NCI-H82 treated with DMSO at 0.1 percent for 48 hours (cell line): ENCODE results near the gene USP6NL.
"Not testable (repeated sequence)": the region's sequence is repeated elsewhere in the genome, so short reads cannot be mapped to it uniquely, and the experiment has no call there.

Source experiments
- DNase-seq: peaks from one replicate; lab custom pipeline; 2025; ENCODE audit not compliant: unreplicated experiment; lab: John Stamatoyannopoulos, UW

The USP6NL gene

DNA sequence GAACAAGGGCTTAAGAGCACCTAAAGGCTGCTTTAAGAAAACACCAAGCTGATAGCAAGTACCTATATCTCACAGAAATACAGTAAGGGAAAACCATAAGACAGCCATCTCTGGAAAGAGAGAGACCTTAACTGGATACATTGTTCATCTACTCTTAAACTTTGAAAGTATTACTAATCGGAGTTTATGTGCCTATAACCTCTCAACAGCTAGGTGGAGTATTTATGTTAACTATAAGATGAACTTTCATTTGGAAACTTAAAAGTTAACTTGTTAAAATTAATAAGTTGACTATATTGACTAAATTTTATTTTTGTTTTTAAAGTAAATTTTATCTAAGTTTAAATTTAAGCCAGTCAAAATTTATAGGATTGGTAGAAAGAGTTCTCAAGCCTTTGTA lies 90.6 kb downstream of the USP6NL start:
- DNase-seq = no peak

DNA sequence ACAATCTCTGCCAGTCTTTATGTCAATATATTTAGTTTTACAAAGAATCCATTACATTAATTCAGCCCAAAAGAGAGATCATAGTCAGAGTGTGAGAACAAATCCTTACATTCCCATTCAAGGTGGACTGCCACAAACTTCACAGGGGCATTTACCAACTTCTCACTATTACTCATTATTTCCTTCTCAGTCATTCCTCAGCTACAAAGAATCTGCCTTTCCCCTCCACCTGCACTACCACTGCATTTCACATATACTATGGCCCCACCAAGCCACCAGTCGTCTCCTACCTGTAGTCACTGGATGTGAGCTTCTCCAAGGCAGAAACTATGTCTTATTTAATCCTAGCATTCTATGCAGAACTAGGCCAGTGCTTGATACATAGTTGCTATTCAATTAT lies 94.3 kb downstream of the USP6NL start:
- DNase-seq = no peak

DNA sequence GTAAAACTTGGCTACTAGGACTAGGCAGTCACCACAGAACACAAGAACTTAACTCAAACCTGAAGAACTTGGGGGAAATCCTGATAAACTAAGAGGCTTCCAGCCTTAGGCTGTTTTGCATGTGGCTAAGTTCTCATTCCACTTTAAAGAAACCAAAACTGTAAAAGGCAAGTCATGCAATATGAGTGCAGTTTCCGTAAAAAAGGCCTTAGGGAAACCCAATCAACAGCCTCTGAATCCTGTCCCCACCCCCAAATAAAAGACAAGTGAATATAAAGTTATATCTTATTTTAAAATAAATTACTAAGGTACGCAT lies 95.1 kb downstream of the USP6NL start:
- DNase-seq = no peak

DNA sequence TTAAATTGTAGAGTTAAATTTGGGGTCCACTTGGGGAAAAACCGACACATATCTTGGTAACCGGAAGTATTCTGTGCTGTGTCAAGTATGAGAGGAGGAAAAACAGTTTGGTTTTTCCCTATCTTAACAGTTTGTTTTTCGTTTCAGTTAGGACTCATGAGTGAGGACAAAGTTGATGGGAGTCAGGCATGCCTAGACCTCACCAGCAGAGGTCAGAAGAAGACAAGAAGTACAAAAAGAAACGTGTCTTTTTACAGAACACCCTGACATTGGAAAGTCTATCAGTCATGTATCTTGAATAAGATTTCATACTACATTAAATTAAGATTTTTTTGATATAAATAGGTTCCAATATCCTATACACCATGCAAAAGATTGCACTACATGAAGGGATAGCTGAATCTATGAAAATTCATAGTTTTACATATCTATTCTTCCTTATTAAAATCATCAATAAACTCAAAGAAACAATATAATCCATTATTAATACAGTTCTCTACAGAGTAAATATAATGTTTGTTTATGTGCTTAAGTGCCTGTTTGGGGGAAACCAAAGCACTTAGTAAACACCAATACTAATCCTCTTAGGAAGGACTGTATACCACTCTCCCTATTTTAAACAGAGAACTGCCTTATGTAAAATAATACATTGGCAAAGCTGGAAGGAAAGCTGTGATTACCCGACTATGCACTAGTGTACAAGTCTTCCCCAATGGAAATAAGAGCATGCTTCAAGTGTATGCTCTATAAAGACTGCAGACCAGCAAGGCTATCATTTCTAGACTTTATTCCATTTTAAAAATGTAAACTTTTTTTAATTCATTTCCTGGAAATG lies 95.6 kb downstream of the USP6NL start:
- DNase-seq = no peak

DNA sequence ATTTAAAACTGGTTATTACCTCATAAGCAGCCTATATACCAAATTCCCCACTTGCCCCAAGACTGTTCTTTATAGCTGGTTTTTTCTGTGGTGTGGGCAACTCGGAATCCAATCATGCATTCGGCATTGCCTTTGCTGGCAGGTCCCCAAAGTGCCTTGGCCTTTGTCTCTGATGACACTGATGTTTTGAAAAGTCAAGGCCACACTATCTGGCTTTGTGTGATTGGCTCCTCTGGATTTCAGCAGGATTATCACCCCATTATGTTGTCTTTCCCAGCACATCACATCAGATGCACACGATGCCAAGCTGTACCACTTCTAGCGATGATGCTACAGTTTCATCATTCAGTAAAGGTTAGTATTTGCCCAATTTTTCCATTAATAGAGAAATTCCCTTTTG lies 97.7 kb downstream of the USP6NL start:
- no peak for DNase-seq

DNA sequence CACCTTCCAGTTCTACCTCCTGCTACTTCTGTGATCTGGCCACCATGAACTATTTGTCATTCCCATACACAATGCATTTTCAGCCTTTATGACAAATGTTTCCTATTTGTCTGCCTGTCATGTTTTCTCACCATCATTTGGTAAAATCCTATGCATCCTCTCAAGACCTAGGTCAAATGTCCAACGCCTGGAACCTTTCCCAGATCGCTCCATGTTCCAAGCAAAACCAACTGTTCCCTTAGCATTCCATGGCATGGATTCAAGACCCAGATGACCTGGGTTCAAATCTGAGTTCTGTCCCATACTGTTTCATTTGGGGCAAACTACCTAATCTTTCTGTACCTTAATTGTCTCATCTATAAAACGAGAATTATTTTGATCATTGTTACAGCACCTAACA lies 98.9 kb downstream of the USP6NL start:
- no peak for DNase-seq

DNA sequence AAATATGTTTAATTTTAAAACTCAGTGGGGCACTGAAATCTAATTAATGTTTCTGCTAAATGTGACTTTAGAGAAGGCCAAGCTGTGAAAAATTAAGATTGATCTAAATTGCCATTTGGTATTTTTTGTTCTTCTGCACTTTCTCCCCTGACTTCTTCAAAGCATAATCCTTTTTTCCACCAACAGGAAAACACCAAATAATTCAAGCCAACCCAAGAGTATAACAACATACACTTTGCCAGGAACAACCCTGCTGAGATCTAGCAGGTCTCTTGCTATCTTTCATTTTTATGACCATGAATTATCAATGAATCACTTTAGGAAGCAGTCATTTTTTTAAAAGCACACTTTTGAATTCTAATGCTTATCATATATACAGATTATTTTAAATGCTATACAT lies 100.1 kb downstream of the USP6NL start:
- no peak for DNase-seq

DNA sequence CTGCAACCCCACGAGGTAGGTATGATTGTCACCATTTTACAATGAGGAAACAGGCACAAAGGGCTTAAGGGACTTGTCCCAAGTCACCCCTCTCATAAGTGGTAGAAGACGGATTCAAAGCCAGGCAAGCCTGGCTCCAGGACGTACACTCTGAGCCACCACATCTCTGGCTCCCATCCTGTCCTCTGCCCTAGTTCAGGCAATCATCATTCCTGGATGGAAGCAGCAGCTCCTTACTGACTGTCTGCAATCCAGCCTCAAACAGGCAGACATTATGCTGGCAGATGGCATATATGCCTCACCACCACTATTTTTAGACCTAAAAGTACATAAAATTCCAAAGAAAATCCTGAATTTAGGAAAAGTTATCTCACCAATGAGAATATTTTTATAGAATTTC lies 100.7 kb downstream of the USP6NL start:
- no peak for DNase-seq

DNA sequence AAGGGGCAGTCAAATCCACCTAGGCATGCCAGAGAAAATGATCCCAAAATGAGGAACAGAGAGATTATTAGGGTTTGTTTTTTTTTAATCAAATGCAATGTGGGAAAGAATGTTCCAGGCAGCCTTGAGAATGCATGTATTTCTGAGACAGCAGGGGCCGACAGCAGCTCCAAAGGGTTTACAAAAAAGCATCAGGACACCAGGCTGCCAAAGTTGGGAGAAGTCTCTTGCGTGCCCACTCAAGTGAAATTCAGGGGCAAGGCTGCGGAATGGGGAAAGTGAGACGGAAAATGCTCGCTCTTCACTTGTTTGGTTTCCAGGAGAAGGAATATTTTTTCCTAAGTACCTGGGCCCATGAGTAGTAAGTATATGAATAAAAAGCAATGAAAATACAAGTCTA lies 101.2 kb downstream of the USP6NL start:
- DNase-seq = no peak

DNA sequence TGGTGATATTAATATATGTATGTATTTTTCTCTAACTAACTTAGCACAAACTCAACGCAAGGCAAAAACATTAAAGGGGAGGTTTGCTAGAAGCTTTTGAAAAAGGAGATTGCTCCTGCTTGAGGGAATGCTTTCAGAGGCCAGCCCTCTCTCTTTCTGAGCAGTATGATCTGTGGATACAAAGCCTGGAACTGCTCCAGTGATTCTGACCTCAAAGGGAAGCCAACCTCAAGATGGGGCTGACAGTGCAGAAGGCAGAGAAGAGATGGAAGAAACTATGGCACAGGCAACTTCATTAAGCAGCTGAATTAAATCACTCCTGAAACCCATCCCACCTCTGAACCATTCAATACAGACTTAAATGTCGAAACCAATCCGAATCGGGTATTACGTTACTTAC lies 102.4 kb downstream of the USP6NL start:
- DNase-seq = no peak

DNA sequence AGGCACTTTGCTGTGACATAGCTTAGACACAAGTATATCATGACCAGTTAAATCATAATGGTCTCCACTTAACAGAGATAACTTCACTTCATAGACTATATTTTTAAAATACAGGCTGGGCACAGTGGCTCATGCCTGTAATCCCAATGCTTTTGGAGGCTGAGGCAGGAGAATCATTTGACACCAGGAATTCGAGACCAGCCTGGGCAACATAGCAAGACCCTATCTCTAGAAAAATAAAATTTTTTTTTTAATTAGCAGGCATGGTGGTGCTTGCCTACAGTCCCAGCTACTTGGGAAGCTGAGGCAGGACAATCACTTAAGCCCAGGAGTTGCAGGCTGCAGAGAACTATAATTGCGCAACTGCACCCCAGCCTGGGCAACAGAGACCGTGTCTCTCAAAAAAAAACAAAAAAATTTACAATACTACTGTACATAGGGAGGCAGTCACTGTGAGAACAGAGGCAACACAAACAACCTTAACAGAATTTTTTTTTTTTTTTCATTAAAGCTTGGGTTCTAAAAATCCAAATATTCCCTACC lies 105.1 kb downstream of the USP6NL start:
- no peak for DNase-seq

DNA sequence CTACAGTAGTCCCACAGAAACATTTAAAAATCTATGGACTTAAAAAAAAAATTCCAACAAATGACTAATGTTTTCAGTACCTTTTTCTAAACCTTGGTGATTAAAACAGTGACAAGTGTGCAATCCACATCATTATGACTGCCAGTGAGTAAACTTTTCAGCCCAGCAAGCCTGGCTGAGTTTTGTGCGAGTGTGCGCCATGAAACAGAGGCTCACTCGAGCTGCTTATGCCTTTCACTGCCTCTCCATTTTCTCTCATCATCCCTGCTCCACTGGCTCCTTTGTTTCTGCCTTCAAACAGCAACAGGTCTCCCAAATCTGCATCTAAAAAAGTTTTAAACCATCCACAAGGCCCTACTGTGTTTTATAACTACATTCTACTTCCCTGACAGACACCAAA lies 105.8 kb downstream of the USP6NL start:
- no peak for DNase-seq

DNA sequence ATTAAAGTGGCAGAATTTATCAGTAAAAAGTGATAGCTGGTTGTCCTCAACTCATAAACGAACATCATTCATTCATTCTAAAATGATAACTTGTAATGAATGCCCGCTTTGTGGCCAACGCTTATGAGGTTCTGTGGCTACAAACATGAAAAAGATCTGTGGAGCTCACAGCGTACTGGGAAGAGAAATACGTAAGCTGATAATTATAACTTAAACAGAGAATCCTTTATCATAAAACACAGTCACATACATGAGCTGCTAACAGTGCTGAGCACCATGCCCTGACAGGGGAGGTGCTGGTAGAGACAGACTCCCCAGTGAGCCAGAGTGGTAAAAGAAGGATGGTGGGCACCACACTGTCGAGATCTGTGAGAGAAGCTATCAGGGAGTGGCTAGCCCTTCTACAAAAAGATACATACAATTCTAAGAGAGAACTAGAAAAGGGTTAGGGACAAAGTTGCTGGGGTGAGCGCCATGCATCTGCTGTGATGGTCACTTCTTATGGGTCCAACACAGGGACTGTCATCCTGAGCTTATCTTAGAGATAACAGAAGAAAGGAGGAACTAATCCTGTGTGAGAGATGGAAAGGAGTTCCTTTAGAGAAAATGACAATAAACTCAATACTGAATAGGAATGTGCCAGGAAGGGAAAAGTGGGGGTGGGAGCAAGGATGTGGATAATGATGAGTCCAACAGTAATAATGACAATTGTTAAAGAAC lies 106.7 kb downstream of the USP6NL start:
- no peak for DNase-seq

DNA sequence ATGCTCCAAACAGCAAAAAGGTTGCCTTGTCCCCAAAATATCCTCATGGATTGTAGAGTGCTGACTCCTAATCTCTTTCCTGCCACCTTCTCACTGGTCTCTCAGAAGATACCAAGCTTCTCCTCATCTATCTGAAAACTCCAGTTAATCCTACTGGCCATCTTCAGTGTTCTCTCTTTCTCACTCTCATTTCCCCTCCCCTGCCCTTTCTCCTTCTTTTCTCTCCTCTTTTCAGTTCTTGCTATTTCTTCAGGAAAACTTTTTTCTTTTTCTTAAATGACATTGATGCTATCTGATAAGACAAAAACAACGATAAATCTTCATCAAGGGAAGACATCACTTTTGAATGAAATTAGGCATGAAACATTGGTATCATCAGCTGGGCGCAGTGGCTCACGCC lies 109.8 kb downstream of the USP6NL start:
- no peak for DNase-seq

DNA sequence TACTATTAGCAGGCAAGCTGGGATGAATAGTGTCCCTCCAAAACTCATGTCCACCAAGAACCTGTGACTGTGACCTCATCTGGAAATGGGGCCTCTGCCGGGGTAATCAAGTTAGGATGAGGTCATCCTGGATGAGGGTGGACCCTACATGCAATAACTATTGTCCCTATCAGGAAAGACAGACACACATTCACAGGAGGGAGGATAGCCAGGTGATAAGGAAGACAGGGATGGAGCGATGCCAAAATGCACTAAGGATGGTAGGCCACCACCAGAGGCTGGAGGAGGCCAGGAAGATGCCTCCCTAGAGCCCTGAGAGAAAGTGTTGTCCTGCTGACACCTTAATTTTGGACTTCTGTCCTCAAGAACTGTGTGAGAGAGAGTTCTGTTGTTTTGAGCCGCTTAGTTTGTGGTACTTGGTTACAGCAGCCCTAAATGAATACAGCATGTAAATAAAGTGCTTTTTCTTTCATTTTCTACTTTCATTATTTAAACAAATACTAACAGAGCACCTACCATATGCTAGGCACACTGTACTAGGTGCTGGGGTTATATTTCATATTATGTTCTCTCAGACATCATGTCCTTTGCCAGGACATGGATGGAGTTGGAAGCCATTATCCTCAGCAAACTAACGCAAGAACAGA lies 111.9 kb downstream of the USP6NL start:
- no peak for DNase-seq

DNA sequence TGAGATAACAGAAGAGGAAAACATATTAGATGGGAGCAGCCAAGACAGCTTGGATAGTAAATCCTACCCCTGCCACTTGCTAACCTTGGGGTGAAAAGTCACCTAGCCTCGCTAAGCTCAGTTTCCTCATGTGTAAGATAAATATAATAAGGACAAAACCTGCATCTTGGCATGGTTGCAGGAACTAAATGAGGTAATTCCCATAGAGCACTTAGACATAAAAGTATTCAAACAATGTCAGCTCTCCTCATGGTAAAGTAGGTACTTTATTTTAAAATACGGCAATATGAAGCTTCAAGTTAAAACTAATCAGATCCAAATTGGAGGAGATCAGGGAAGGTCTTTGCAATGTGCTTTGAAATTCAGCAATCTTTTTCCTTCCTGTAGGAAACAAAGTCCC lies 113.1 kb downstream of the USP6NL start:
- no peak for DNase-seq

DNA sequence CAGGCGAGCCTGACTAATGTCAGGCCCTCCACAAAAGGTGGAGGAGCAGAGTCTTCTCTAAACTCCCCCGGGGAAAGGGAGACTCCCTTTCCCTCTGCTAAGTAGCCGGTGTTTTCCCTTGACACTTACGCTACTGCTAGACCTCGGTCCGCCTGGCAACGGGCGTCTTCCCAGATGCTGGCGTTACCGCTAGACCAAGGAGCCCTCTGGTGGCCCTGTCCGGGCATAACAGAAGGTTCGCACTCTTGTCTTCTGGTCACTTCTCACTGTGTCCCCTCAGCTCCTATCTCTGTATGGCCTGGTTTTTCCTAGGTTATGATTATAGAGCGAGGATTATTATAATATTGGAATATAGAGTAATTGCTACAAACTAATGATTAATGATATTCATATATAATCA lies 116.5 kb downstream of the USP6NL start:
- not testable (repeated sequence) for DNase-seq

DNA sequence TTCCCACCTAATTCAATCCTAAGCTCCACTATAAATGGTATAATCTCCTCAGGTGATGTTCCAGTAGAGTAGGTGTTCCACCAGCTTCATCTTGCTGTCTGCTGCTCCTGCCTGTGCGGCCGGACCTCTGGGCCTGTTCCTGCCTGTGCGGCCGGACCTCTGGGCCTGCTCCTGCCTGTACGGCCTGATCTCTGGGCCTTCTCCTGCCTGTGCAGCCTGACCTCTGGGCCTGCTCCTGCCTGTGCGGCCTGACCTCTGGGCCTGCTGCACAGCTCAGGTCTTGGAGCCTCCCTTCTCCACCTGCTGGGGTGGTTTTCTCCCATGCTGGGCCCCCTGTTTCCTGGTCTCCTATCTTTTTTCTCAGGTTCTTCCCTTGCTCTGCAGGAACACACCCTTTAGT lies 117.8 kb downstream of the USP6NL start:
- no peak for DNase-seq

DNA sequence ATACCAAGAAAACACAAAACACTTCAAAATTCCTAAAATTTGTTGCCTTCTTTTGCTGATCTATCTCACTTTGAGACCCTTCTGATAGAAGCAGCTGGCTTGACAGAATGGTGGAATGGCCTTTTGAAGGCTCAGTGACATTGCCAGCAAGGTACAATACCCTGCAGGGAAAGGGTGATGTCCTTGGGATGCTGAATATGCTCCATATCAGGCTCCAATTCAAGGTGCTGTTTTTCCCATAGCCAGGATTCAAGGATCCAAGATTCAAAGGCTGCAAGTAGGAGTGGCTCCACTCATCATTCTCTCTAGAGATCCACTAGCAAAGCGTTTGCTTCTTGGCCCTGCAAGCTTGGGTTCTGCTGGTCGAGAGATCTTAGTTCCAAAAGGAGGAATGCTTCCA lies 120.4 kb downstream of the USP6NL start:
- no peak for DNase-seq

DNA sequence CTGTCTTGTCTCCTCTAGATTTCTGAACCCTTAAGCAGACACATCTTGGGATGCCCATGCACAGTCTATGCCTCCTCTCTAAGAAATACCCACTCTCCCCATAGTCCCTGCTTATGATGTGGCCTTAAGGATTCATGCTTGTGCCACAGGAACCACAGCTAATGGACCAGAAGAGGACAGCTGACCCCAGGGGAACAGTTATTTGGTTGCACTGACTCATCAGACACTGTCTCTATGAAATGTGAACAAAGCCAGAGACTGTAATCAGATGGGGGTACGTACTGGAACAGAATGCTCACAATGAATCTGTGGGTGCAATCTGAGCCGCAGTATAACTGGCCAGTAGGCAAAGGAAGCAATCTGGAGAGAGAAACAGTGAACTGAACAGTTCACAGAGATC lies 121.9 kb downstream of the USP6NL start:
- no peak for DNase-seq

DNA sequence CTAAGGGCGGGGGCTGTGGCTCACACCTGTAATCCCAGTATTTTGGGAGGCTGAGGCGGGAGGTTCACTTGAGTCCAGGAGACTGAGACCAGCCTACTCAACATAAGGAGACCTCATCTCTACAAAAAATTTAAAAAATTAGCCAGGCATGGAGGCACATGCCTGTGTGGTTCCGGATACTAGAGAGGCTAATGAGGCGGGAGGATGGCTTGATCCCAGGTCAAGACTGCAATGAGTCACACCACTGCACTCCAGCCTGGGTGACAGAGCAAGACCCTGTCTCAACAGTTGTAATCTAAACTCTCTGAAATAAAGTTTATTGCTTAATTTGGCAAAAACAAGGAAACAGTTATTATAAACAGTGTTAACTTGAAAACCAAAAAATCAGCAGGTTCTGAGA lies 123.3 kb downstream of the USP6NL start:
- DNase-seq = no peak
